Measurements from ENCODE around the gene TMEM220.

DNA sequence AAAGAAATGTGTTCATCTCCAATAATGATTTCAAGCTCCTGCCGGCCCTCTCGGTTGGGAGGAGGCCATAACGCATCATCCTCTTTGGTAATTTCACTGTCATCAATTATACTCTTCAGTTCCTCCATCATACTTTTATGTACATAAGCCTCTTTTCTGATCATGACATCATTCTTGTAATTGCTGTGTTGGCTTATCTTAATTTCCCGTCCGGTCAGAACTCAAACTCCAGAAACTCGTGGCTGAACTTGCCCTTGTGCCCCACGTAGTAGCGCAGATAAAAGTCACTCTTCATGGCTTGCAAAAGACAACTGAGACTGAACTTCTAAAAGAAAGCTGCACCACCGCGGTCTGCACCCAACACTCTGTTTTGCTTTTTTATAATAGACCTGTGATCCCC lies 13.6 kb downstream of the TMEM220 start:
- TF ChIP-seq, protein P1, sequence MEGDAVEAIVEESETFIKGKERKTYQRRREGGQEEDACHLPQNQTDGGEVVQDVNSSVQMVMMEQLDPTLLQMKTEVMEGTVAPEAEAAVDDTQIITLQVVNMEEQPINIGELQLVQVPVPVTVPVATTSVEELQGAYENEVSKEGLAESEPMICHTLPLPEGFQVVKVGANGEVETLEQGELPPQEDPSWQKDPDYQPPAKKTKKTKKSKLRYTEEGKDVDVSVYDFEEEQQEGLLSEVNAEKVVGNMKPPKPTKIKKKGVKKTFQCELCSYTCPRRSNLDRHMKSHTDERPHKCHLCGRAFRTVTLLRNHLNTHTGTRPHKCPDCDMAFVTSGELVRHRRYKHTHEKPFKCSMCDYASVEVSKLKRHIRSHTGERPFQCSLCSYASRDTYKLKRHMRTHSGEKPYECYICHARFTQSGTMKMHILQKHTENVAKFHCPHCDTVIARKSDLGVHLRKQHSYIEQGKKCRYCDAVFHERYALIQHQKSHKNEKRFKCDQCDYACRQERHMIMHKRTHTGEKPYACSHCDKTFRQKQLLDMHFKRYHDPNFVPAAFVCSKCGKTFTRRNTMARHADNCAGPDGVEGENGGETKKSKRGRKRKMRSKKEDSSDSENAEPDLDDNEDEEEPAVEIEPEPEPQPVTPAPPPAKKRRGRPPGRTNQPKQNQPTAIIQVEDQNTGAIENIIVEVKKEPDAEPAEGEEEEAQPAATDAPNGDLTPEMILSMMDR (IDR thresholded peaks at IDR 0.05; ENCODE audit: insufficient read depth, low read length), result no peak
- TF ChIP-seq POLR2AphosphoS5 (IDR thresholded peaks at IDR 0.05; ENCODE audit: low read depth) (no peak), SPI1 (IDR thresholded peaks at IDR 0.05; ENCODE audit: borderline replicate concordance, low read depth) (no peak)
- TF ChIP-seq, protein P2, sequence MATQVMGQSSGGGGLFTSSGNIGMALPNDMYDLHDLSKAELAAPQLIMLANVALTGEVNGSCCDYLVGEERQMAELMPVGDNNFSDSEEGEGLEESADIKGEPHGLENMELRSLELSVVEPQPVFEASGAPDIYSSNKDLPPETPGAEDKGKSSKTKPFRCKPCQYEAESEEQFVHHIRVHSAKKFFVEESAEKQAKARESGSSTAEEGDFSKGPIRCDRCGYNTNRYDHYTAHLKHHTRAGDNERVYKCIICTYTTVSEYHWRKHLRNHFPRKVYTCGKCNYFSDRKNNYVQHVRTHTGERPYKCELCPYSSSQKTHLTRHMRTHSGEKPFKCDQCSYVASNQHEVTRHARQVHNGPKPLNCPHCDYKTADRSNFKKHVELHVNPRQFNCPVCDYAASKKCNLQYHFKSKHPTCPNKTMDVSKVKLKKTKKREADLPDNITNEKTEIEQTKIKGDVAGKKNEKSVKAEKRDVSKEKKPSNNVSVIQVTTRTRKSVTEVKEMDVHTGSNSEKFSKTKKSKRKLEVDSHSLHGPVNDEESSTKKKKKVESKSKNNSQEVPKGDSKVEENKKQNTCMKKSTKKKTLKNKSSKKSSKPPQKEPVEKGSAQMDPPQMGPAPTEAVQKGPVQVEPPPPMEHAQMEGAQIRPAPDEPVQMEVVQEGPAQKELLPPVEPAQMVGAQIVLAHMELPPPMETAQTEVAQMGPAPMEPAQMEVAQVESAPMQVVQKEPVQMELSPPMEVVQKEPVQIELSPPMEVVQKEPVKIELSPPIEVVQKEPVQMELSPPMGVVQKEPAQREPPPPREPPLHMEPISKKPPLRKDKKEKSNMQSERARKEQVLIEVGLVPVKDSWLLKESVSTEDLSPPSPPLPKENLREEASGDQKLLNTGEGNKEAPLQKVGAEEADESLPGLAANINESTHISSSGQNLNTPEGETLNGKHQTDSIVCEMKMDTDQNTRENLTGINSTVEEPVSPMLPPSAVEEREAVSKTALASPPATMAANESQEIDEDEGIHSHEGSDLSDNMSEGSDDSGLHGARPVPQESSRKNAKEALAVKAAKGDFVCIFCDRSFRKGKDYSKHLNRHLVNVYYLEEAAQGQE (IDR thresholded peaks at IDR 0.05; ENCODE audit: insufficient replicate concordance, low read depth), result no peak

Data from HL-60 (cell line).